Neutrophil (primary cell): Measurements from ENCODE around the gene SLC6A1.

ENCODE experiments used
- H3K27ac ChIP-seq: fragments of 200-600 bp; sonication (generic); 2 replicates; pipeline ENCODE4 v1.5.1; 2016; ENCODE audit warnings: mild to moderate bottlenecking, moderate library complexity
- H3K27me3 ChIP-seq: fragments of 200-600 bp; sonication (generic); 2 replicates; pipeline ENCODE4 v1.6.0; 2016; ENCODE audit warnings: mild to moderate bottlenecking
- H3K36me3 ChIP-seq: fragments of 200-600 bp; sonication (generic); 2 replicates; pipeline ENCODE4 v1.5.1; 2017
- H3K4me1 ChIP-seq, 2 experiments: fragments of 200-600 bp in 1 of 2; sonication (generic) in 1 of 2; 1 replicate in 1 of 2; 2 replicates in 1 of 2; pipeline versions ENCODE4 v1.5.1 to v1.6.1; 2013 to 2016; ENCODE audit warnings: low read depth in 1 of 2, low read length in 1 of 2, mild to moderate bottlenecking in 1 of 2, moderate library complexity in 1 of 2; ENCODE audit not compliant: control insufficient read depth in 1 of 2, insufficient read depth in 1 of 2
- H3K4me3 ChIP-seq, 2 experiments: fragments of 200-600 bp in 1 of 2; sonication (generic) in 1 of 2; 1 replicate in 1 of 2; 2 replicates in 1 of 2; pipeline ENCODE4 v1.5.1; 2013 to 2016; ENCODE audit warnings: low read depth in 1 of 2, low read length in 1 of 2, mild to moderate bottlenecking in 1 of 2, moderate library complexity in 1 of 2
- H3K9me3 ChIP-seq: fragments of 200-600 bp; sonication (generic); 2 replicates; pipeline ENCODE4 v1.5.1; 2016
- CTCF ChIP-seq: fragments of 200-600 bp; sonication (generic); IDR thresholded peaks from 2 replicates; pipeline ENCODE4 v1.5.1; 2016; ENCODE audit warnings: antibody characterized with exemption

The SLC6A1 gene

GRCh38 chr3:11084677-11085076 is 92.1 kb downstream of the SLC6A1 start:
- TF ChIP-seq CTCF: no peak

GRCh38 chr3:11085093-11085840 is 92.7 kb downstream of the SLC6A1 start:
- H3K27me3 ChIP-seq: no peaks in the 10 kb centered on the region
- no peak for TF ChIP-seq CTCF
- no peaks in the 10 kb centered on the region for H3K9me3 ChIP-seq
- H3K36me3 ChIP-seq: no peaks in the 10 kb centered on the region
- H3K4me3 ChIP-seq: no peak overlapping the region
- H3K4me1 ChIP-seq: no peaks in the 10 kb centered on the region
- no peak overlapping the region for H3K27ac ChIP-seq

More at GRCh38 chr3:11084677-11085076, 92.1 kb downstream of the SLC6A1 start:
- no peaks in the 10 kb centered on the region for H3K36me3 ChIP-seq
- H3K9me3 ChIP-seq: no peaks in the 10 kb centered on the region
- no peak overlapping the region for H3K4me3 ChIP-seq
- no peaks in the 10 kb centered on the region for H3K27me3 ChIP-seq
- peaks cover under 1 to 3% of the 10 kb centered on the region in 2 experiments for H3K4me1 ChIP-seq
- no peak overlapping the region for H3K27ac ChIP-seq

GRCh38 chr3:11086856-11087255 is 94.3 kb downstream of the SLC6A1 start:
- no peak for TF ChIP-seq CTCF
- H3K9me3 ChIP-seq: no peaks in the 10 kb centered on the region
- no peak overlapping the region for H3K4me3 ChIP-seq
- no peaks in the 10 kb centered on the region for H3K27me3 ChIP-seq
- no peak overlapping the region for H3K27ac ChIP-seq
- no peaks in the 10 kb centered on the region for H3K4me1 ChIP-seq
- H3K36me3 ChIP-seq: no peaks in the 10 kb centered on the region

GRCh38 chr3:11088066-11088465 is 95.5 kb downstream of the SLC6A1 start:
- Histone ChIP-seq H3K27ac (no peak overlapping the region), H3K27me3 (no peaks in the 10 kb centered on the region), H3K4me3 (no peak overlapping the region), H3K4me1 (no peaks in the 10 kb centered on the region), H3K9me3 (no peaks in the 10 kb centered on the region), H3K36me3 (no peaks in the 10 kb centered on the region)
- TF ChIP-seq CTCF: no peak

DNA sequence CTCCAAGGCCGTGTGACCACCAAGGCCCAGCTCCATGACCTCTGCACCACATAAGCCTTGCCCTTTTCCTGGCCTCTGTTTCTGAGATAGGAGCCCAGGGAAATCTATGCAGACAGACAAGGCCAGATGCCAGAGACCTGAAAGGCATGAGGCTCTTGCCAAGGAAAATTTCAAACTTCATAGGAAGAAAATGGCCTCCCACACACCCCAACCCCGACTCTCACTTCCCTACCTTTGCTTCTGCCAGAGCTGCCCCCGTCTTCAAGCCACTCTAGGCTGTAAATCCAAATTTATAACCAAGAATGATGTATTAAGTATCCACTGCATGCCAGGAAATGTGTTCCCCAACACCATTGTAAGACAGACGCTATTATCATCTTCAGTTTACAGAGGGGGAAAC is 96.3 kb downstream of the SLC6A1 start:
- no peak overlapping the region for H3K27ac ChIP-seq
- no peaks in the 10 kb centered on the region for H3K4me1 ChIP-seq
- no peak for TF ChIP-seq CTCF
- no peaks in the 10 kb centered on the region for H3K36me3 ChIP-seq
- no peaks in the 10 kb centered on the region for H3K9me3 ChIP-seq
- H3K27me3 ChIP-seq: no peaks in the 10 kb centered on the region
- no peak overlapping the region for H3K4me3 ChIP-seq
